ENCODE results near the gene LINS1. TPM values are rescaled to one million over a fixed set of nuclear protein-coding genes. Genes with fewer than 3 reads are reported as not detected.

The LINS1 gene
- total and polyA plus RNA-seq, 8 donors: 1.8 to 39.7 (median 7.0) TPM

- Histone ChIP-seq H3K4me1 (no peaks in the 10 kb centered on the region), H3K36me3 (no peaks in the 10 kb centered on the region), H3K4me3 (no peak overlapping the region), H3K27ac (no peak overlapping the region), H3K27me3 (peaks cover 0 to 2% (median 0%) of the 10 kb centered on the region in 3 donors), H3K9me3 (peaks cover 0 to 8% (median 3%) of the 10 kb centered on the region in 4 donors)
- 33 to 70% (median 47%) methylated on average over 2 of the region's 2 CpGs for WGBS, 5 donors
- DNase-seq: no peak
- intact Hi-C loops (cut with DNase I; ENCODE audit: low total_unique reads): no loop called here
- TF ChIP-seq POLR2A (IDR thresholded peaks at IDR 0.05) (no peak), EP300 (IDR thresholded peaks at IDR 0.05) (no peak), POLR2AphosphoS5 (IDR thresholded peaks at IDR 0.05) (no peak)
- TF ChIP-seq, protein P1, sequence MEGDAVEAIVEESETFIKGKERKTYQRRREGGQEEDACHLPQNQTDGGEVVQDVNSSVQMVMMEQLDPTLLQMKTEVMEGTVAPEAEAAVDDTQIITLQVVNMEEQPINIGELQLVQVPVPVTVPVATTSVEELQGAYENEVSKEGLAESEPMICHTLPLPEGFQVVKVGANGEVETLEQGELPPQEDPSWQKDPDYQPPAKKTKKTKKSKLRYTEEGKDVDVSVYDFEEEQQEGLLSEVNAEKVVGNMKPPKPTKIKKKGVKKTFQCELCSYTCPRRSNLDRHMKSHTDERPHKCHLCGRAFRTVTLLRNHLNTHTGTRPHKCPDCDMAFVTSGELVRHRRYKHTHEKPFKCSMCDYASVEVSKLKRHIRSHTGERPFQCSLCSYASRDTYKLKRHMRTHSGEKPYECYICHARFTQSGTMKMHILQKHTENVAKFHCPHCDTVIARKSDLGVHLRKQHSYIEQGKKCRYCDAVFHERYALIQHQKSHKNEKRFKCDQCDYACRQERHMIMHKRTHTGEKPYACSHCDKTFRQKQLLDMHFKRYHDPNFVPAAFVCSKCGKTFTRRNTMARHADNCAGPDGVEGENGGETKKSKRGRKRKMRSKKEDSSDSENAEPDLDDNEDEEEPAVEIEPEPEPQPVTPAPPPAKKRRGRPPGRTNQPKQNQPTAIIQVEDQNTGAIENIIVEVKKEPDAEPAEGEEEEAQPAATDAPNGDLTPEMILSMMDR (IDR thresholded peaks at IDR 0.05): no peak
Measured at GRCh38 chr15:100537331-100537730, 64.7 kb downstream of the LINS1 start.

- Histone ChIP-seq H3K27ac (no peak overlapping the region), H3K36me3 (no peaks in the 10 kb centered on the region), H3K4me3 (no peak overlapping the region), H3K27me3 (peaks cover 0 to 8% (median 0%) of the 10 kb centered on the region in 3 donors), H3K4me1 (no peaks in the 10 kb centered on the region), H3K9me3 (peaks cover 0 to 8% (median 3%) of the 10 kb centered on the region in 4 donors)
- DNase-seq: no peak
- no peak for TF ChIP-seq POLR2AphosphoS5 (IDR thresholded peaks at IDR 0.05)
- TF ChIP-seq, protein P1 (IDR thresholded peaks at IDR 0.05): no peak
- no peak for TF ChIP-seq POLR2A (IDR thresholded peaks at IDR 0.05)
- no peak for TF ChIP-seq EP300 (IDR thresholded peaks at IDR 0.05)
- intact Hi-C loops (cut with DNase I; ENCODE audit: low total_unique reads): no loop called here
Measured at GRCh38 chr15:100536733-100537132, 65.3 kb downstream of the LINS1 start.

- 20 to 52% (median 38%) methylated on average over 1 of the region's 1 CpG for WGBS, 5 donors
- TF ChIP-seq, protein P1 (IDR thresholded peaks at IDR 0.05): no peak
- TF ChIP-seq POLR2AphosphoS5 (IDR thresholded peaks at IDR 0.05) (no peak), POLR2A (IDR thresholded peaks at IDR 0.05) (no peak), EP300 (IDR thresholded peaks at IDR 0.05) (no peak)
- H3K4me3 ChIP-seq: no peak overlapping the region
- no peak for DNase-seq
- peaks cover 0 to 7% (median 3%) of the 10 kb centered on the region in 4 donors for H3K9me3 ChIP-seq
- no peak overlapping the region for H3K27ac ChIP-seq
- no peaks in the 10 kb centered on the region for H3K4me1 ChIP-seq
- intact Hi-C loops (cut with DNase I; ENCODE audit: low total_unique reads): no loop called here
- no peaks in the 10 kb centered on the region for H3K36me3 ChIP-seq
- peaks cover 0 to 14% (median 0%) of the 10 kb centered on the region in 3 donors for H3K27me3 ChIP-seq
Measured at GRCh38 chr15:100533886-100534285, 68.1 kb downstream of the LINS1 start.

GRCh38 chr15:100531823-100532327 lies 70.1 kb downstream of the LINS1 start:
- WGBS, 5 donors: 65 to 79% (median 75%) methylated on average over 11 of the region's 11 CpGs
- no peaks in the 10 kb centered on the region for H3K36me3 ChIP-seq
- H3K9me3 ChIP-seq: no peaks in the 10 kb centered on the region
- intact Hi-C loops (cut with DNase I; ENCODE audit: low total_unique reads): no loop called here
- H3K27ac ChIP-seq: no peak overlapping the region
- H3K4me1 ChIP-seq: no peaks in the 10 kb centered on the region
- TF ChIP-seq EP300 (IDR thresholded peaks at IDR 0.05): no peak
- TF ChIP-seq, protein P1 (IDR thresholded peaks at IDR 0.05): no peak
- no peak for TF ChIP-seq POLR2AphosphoS5 (IDR thresholded peaks at IDR 0.05)
- no peak for TF ChIP-seq POLR2A (IDR thresholded peaks at IDR 0.05)
- peaks cover 0 to 14% (median 0%) of the 10 kb centered on the region in 3 donors for H3K27me3 ChIP-seq
- no peak overlapping the region for H3K4me3 ChIP-seq
- no peak for DNase-seq

All from stomach (tissue), 9 donors.